Fibroblast of the aortic adventitia (primary cell): Measurements from ENCODE around the gene COL4A4. TPM values are rescaled to one million over a fixed set of nuclear protein-coding genes. Genes with fewer than 3 reads are reported as not detected.

Experiments
- DNase-seq: peaks from one replicate; pipeline ENCODE4 v3.0.0-alpha.2; 2010; ENCODE audit warnings: low read depth
- H3K4me3 ChIP-seq: 2 replicates; pipeline ENCODE4 v1.5.1; 2011; ENCODE audit warnings: low read depth, mild to moderate bottlenecking, control low read depth, low read length, moderate library complexity
- CTCF ChIP-seq: IDR thresholded peaks from 2 replicates; pipeline ENCODE4 v1.5.1; 2011; ENCODE audit warnings: mild to moderate bottlenecking, low read length, control low read depth, inconsistent platforms; ENCODE audit not compliant: insufficient read depth
- total RNA-seq: library from RNA; depleted of rRNA; stranded (reverse); fragments of >200 nt; gene quantifications from 2 replicates; pipeline ENCODE4 v1.2.3, GENCODE V29; 2012; ENCODE audit warnings: low replicate concordance

Gene COL4A4
- total RNA-seq, 1 donor: 2.6 TPM

DNA sequence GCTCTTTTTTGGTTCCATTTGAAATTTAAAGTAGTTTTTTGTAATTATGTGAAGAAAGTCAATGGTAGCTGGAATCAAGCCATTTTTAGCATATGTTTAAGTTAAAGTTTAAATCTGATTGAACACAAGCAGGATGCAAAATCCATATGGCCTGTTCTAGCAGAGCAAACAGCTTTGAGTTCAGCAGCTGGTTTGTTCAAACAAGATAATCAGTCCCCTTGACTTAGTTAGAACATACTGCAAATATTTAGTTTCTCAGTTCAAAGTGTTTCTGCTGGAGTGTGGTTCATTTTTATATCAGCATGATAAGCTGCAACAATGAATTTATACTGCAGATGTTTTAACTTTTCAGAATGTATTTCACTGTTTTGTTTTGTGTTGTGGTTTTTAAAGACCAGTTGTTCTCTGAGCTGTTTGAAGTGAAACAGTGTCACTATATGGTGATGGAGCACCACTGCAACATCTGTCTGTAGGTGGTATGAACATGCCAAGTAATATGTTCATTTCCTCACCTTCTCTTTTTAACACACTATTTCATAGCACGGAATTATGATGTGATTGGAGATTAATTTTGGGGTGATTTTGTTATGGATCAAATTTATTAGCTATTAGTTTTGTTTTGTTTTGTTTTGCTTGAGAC lies 125.3 kb downstream of the COL4A4 start:
- peak; percentile 22 for DNase-seq
- TF ChIP-seq CTCF: no peak
- H3K4me3 ChIP-seq: no peak overlapping the region

DNA sequence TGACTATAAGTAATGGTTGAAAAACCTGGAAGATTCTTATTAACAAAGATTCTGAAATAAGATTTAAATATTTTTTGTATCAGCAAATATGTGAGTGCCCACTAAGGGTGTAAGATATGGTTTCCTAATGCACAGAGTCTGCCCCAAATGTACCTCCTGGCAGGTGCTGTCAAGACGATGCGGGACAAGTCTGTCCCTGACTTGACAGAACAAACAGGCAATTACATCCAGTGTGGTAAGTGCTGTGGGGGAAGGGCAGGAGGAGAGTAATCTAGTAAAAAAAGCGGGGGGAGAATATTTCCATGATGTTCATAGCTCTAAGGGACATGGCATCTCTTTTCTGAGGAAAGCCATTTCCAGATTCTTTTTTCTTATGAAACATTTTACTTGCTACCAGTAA lies 127.5 kb downstream of the COL4A4 start:
- TF ChIP-seq CTCF: no peak
- DNase-seq: no peak
- H3K4me3 ChIP-seq: no peak overlapping the region

GRCh38 chr2:227035711-227036367 lies 128.2 kb downstream of the COL4A4 start:
- H3K4me3 ChIP-seq: no peak overlapping the region
- DNase-seq: peak; percentile 63
- TF ChIP-seq CTCF: no peak

DNA sequence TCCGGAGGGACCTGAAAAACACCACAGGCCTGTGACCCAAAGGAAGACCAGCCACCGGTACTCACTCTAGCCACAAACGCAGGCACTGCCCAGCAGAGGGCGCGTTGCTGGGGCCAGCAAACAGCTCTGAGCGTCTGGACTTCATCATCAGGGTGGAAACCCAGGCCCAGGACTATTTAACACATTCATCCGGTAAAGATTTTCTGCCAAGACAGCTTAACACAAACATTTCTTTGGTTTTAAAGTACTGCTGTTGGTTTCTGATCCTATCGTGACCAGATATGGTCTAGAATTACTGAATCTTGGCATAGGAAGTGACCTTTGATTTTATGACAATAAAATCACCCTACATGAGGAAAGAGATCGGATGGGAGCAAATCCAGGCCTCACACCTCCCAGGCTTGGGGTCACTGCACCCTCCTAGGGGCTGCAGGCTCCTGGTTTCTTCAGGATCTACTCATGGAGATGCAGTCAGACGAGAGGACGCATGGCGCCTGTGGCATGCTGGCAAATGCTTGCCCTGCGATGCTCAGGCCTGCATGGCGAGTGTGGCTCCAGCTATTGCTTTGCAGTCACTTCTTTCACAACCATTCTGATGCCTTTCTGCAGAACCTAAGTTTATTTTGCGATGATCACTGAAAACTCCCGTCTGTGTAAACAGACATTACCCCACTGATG lies 130.4 kb downstream of the COL4A4 start:
- peak; percentile 81 for DNase-seq
- TF ChIP-seq CTCF: peak; percentile 82
- no peak overlapping the region for H3K4me3 ChIP-seq

GRCh38 chr2:227031379-227031778 lies 132.6 kb downstream of the COL4A4 start:
- no peak overlapping the region for H3K4me3 ChIP-seq
- DNase-seq: no peak
- no peak for TF ChIP-seq CTCF

DNA sequence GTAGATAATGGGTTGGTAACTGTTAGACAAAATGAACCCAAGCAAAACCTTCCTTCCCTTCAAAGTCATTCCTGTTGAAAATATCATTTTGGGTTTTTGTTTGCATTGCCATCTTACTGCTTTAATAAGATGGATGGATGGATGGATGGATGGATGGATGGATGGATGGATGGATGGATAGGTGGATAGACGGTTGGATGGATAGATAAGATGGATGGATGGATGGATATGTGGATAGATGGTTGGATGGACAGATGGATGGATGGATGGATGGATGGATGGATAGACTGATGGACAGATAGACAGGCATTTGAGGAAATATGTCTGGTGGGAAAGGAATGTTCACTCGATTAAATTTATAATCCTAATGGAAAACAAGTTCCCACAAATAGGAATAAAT lies 133.2 kb downstream of the COL4A4 start:
- DNase-seq: no peak
- H3K4me3 ChIP-seq: no peak overlapping the region
- no peak for TF ChIP-seq CTCF
